Osteocyte (in vitro differentiated cells): ENCODE data around the gene PANK1. TPM values are rescaled to one million over a fixed set of nuclear protein-coding genes. Genes with fewer than 3 reads are reported as not detected.

ENCODE experiments used
- DNase-seq: peaks from one replicate; pipeline ENCODE4 v3.0.0; 2021; ENCODE audit warnings: mixed read lengths; ENCODE audit not compliant: unreplicated experiment; ENCODE audit errors: extremely low spot score
- H3K27ac Mint-ChIP-seq: one replicate; pipeline ENCODE4 v1.8.0; 2021; ENCODE audit warnings: mild to moderate bottlenecking, mixed read lengths; ENCODE audit not compliant: unreplicated experiment
- H3K27me3 Mint-ChIP-seq: one replicate; pipeline ENCODE4 v1.8.0; 2021; ENCODE audit warnings: mixed read lengths; ENCODE audit not compliant: unreplicated experiment
- H3K36me3 Mint-ChIP-seq: one replicate; pipeline ENCODE4 v1.8.0; 2021; ENCODE audit warnings: mixed read lengths; ENCODE audit not compliant: unreplicated experiment
- H3K4me1 Mint-ChIP-seq: one replicate; pipeline ENCODE4 v1.8.0; 2021; ENCODE audit warnings: mixed read lengths; ENCODE audit not compliant: unreplicated experiment
- H3K4me3 Mint-ChIP-seq: one replicate; pipeline ENCODE4 v1.8.0; 2021; ENCODE audit warnings: mild to moderate bottlenecking, moderate library complexity, mixed read lengths; ENCODE audit not compliant: unreplicated experiment
- H3K9me3 Mint-ChIP-seq: one replicate; pipeline ENCODE4 v1.8.0; 2021; ENCODE audit warnings: mixed read lengths; ENCODE audit not compliant: unreplicated experiment
- CTCF ChIP-seq: fragments of 200-600 bp; sonication (generic); IDR thresholded peaks from 2 replicates; pipeline ENCODE4 v1.5.0; 2021; ENCODE audit warnings: antibody characterized with exemption, mild to moderate bottlenecking, moderate library complexity
- total RNA-seq: library from RNA; stranded (reverse); gene quantifications from 2 replicates; pipeline ENCODE4 v1.2.1, GENCODE V29; 2021

PANK1 gene
- total RNA-seq, 1 donor from 2014 or later, result 6.6 TPM

GRCh38 chr10:89663144-89663543 is 18.1 kb upstream of the PANK1 start:
- no peak for DNase-seq
- no peak overlapping the region for H3K27ac Mint-ChIP-seq
- H3K4me1 Mint-ChIP-seq, result peaks cover 8% of the 10 kb centered on the region
- H3K27me3 Mint-ChIP-seq, result peaks cover 2% of the 10 kb centered on the region
- no peak for TF ChIP-seq CTCF
- no peak overlapping the region for H3K4me3 Mint-ChIP-seq
- H3K36me3 Mint-ChIP-seq, result no peaks in the 10 kb centered on the region
- no peaks in the 10 kb centered on the region for H3K9me3 Mint-ChIP-seq

- Mint-ChIP-seq H3K4me1 (peaks cover 8% of the 10 kb centered on the region), H3K27ac (no peak overlapping the region), H3K36me3 (no peaks in the 10 kb centered on the region), H3K9me3 (no peaks in the 10 kb centered on the region), H3K27me3 (peaks cover 2% of the 10 kb centered on the region), H3K4me3 (no peak overlapping the region)
- no peak for DNase-seq
- TF ChIP-seq CTCF, result no peak
Observed at GRCh38 chr10:89662596-89662995, 17.6 kb upstream of the PANK1 start.

- no peak overlapping the region for H3K27ac Mint-ChIP-seq
- peaks cover 2% of the 10 kb centered on the region for H3K36me3 Mint-ChIP-seq
- H3K9me3 Mint-ChIP-seq, result peaks cover 5% of the 10 kb centered on the region
- H3K27me3 Mint-ChIP-seq, result peaks cover 2% of the 10 kb centered on the region
- peaks cover 8% of the 10 kb centered on the region for H3K4me1 Mint-ChIP-seq
- no peak for TF ChIP-seq CTCF
- DNase-seq, result no peak
- no peak overlapping the region for H3K4me3 Mint-ChIP-seq
Observed at GRCh38 chr10:89659143-89660131, 14.4 kb upstream of the PANK1 start.

- peaks cover 8% of the 10 kb centered on the region for H3K4me1 Mint-ChIP-seq
- peaks cover 2% of the 10 kb centered on the region for H3K27me3 Mint-ChIP-seq
- H3K4me3 Mint-ChIP-seq, result no peak overlapping the region
- no peak overlapping the region for H3K27ac Mint-ChIP-seq
- H3K9me3 Mint-ChIP-seq, result peaks cover 5% of the 10 kb centered on the region
- peaks cover 2% of the 10 kb centered on the region for H3K36me3 Mint-ChIP-seq
- no peak for TF ChIP-seq CTCF
- no peak for DNase-seq
Observed at GRCh38 chr10:89657302-89657701, 12.3 kb upstream of the PANK1 start.

GRCh38 chr10:89655722-89656121 is 10.7 kb upstream of the PANK1 start:
- no peak for DNase-seq
- Mint-ChIP-seq H3K27me3 (no peaks in the 10 kb centered on the region), H3K4me3 (no peak overlapping the region), H3K4me1 (peaks cover 8% of the 10 kb centered on the region), H3K9me3 (peaks cover 5% of the 10 kb centered on the region), H3K36me3 (peaks cover 2% of the 10 kb centered on the region), H3K27ac (no peak overlapping the region)
- no peak for TF ChIP-seq CTCF
